HEK293 (cell line): Measurements from ENCODE around the gene OPTN.

ENCODE experiments used
- HOXA7 ChIP-seq: sonication (generic); formaldehyde crosslinking; IDR thresholded peaks from 2 replicates; pipeline ENCODE4 v1.8.1; 2022; ENCODE audit warnings: missing genetic modification reagents, borderline replicate concordance
- KLF1 ChIP-seq: fragments of 450-650 bp; formaldehyde crosslinking; IDR thresholded peaks from 2 replicates; pipeline ENCODE4 v1.5.1; 2016; ENCODE audit warnings: missing biosample characterization, missing genetic modification characterization
- KLF9 ChIP-seq: fragments of 450-650 bp; formaldehyde crosslinking; IDR thresholded peaks from 2 replicates; pipeline ENCODE4 v1.5.1; 2016; ENCODE audit warnings: missing biosample characterization, missing genetic modification characterization, low read depth
- MEIS1 ChIP-seq: sonication (generic); formaldehyde crosslinking; IDR thresholded peaks from 2 replicates; pipeline ENCODE4 v1.8.1; 2022; ENCODE audit warnings: missing genetic modification reagents, mild to moderate bottlenecking, borderline replicate concordance
- OSR2 ChIP-seq: fragments of 450-650 bp; formaldehyde crosslinking; IDR thresholded peaks from 2 replicates; pipeline ENCODE4 v1.5.1; 2016; ENCODE audit warnings: missing biosample characterization, missing genetic modification characterization
- PATZ1 ChIP-seq: fragments of 450-650 bp; formaldehyde crosslinking; IDR thresholded peaks from 2 replicates; pipeline ENCODE4 v1.5.1; 2016; ENCODE audit warnings: missing biosample characterization, missing genetic modification characterization
- PRDM6 ChIP-seq: fragments of 450-650 bp; formaldehyde crosslinking; IDR thresholded peaks from 2 replicates; pipeline ENCODE4 v1.5.1; 2017; ENCODE audit warnings: missing biosample characterization, missing genetic modification characterization
- SCRT1 ChIP-seq: fragments of 450-650 bp; formaldehyde crosslinking; IDR thresholded peaks from 2 replicates; pipeline ENCODE4 v1.5.1; 2016; ENCODE audit warnings: missing biosample characterization, missing genetic modification characterization, borderline replicate concordance
- YY2 ChIP-seq: fragments of 450-650 bp; formaldehyde crosslinking; IDR thresholded peaks from 2 replicates; pipeline ENCODE4 v1.5.1; 2016; ENCODE audit warnings: missing biosample characterization, missing genetic modification characterization
- ZBTB20 ChIP-seq: fragments of 450-650 bp; formaldehyde crosslinking; IDR thresholded peaks from 2 replicates; pipeline ENCODE4 v1.5.1; 2016; ENCODE audit warnings: missing biosample characterization, missing genetic modification characterization
- ZBTB21 ChIP-seq: fragments of 450-650 bp; formaldehyde crosslinking; IDR thresholded peaks from 2 replicates; pipeline ENCODE4 v1.5.1; 2017; ENCODE audit warnings: missing biosample characterization, missing genetic modification characterization
- ZBTB26 ChIP-seq: fragments of 450-650 bp; formaldehyde crosslinking; optimal IDR thresholded peaks from 2 replicates; pipeline ENCODE3; 2016; ENCODE audit warnings: missing biosample characterization, mild to moderate bottlenecking, missing genetic modification characterization
- ZBTB8A ChIP-seq: fragments of 450-650 bp; formaldehyde crosslinking; IDR thresholded peaks from 2 replicates; pipeline ENCODE4 v1.5.1; 2016; ENCODE audit warnings: missing biosample characterization, missing genetic modification characterization
- ZEB2 ChIP-seq: fragments of 450-650 bp; formaldehyde crosslinking; IDR thresholded peaks from 2 replicates; pipeline ENCODE4 v1.5.1; 2016; ENCODE audit warnings: missing biosample characterization, missing genetic modification characterization
- ZFP3 ChIP-seq: fragments of 450-650 bp; formaldehyde crosslinking; IDR thresholded peaks from 2 replicates; pipeline ENCODE4 v1.5.1; 2016; ENCODE audit warnings: low read depth, missing biosample characterization, missing genetic modification characterization
- ZNF10 ChIP-seq: fragments of 450-650 bp; formaldehyde crosslinking; IDR thresholded peaks from 2 replicates; pipeline ENCODE4 v1.5.1; 2017; ENCODE audit warnings: missing biosample characterization, missing genetic modification characterization
- ZNF112 ChIP-seq: fragments of 450-650 bp; formaldehyde crosslinking; IDR thresholded peaks from 2 replicates; pipeline ENCODE4 v1.5.0; 2017; ENCODE audit warnings: missing biosample characterization, missing genetic modification characterization
- ZNF121 ChIP-seq: fragments of 450-650 bp; formaldehyde crosslinking; IDR thresholded peaks from 2 replicates; pipeline ENCODE4 v1.5.1; 2016; ENCODE audit warnings: missing biosample characterization, missing genetic modification characterization
- ZNF184 ChIP-seq: fragments of 450-650 bp; IDR thresholded peaks from 2 replicates; pipeline ENCODE4 v1.5.1; 2018; ENCODE audit warnings: missing biosample characterization, mild to moderate bottlenecking, missing genetic modification characterization
- ZNF211 ChIP-seq: fragments of 450-650 bp; formaldehyde crosslinking; IDR thresholded peaks from 2 replicates; pipeline ENCODE4 v1.5.1; 2016; ENCODE audit warnings: low read depth, missing biosample characterization, missing genetic modification characterization
- ZNF23 ChIP-seq: fragments of 450-650 bp; formaldehyde crosslinking; IDR thresholded peaks from 2 replicates; pipeline ENCODE4 v1.5.1; 2016; ENCODE audit warnings: missing biosample characterization, missing genetic modification characterization, borderline replicate concordance
- ZNF423 ChIP-seq: fragments of 450-650 bp; formaldehyde crosslinking; IDR thresholded peaks from 2 replicates; pipeline ENCODE4 v1.5.1; 2016; ENCODE audit warnings: missing biosample characterization, missing genetic modification characterization
- ZNF473 ChIP-seq: fragments of 450-650 bp; formaldehyde crosslinking; IDR thresholded peaks from 2 replicates; pipeline ENCODE4 v1.5.1; 2017; ENCODE audit warnings: missing biosample characterization, missing genetic modification characterization
- ZNF544 ChIP-seq: fragments of 450-650 bp; formaldehyde crosslinking; IDR thresholded peaks from 2 replicates; pipeline ENCODE4 v1.5.0; 2017; ENCODE audit warnings: missing biosample characterization, missing genetic modification characterization
- ZNF561 ChIP-seq: fragments of 450-650 bp; IDR thresholded peaks from 2 replicates; pipeline ENCODE4 v1.5.1; 2018; ENCODE audit warnings: missing biosample characterization, missing genetic modification characterization, borderline replicate concordance
- ZNF596 ChIP-seq: fragments of 450-650 bp; IDR thresholded peaks from 2 replicates; pipeline ENCODE4 v1.5.0; 2018; ENCODE audit warnings: missing biosample characterization, mild to moderate bottlenecking, missing genetic modification characterization, moderate library complexity
- ZNF600 ChIP-seq: fragments of 450-650 bp; formaldehyde crosslinking; IDR thresholded peaks from 2 replicates; pipeline ENCODE4 v1.5.1; 2016; ENCODE audit warnings: missing biosample characterization, missing genetic modification characterization
- ZNF660 ChIP-seq: fragments of 450-650 bp; IDR thresholded peaks from 2 replicates; pipeline ENCODE4 v1.5.1; 2018; ENCODE audit warnings: missing biosample characterization, mild to moderate bottlenecking, missing genetic modification characterization
- ZNF664 ChIP-seq: fragments of 450-650 bp; formaldehyde crosslinking; IDR thresholded peaks from 2 replicates; pipeline ENCODE4 v1.5.1; 2016; ENCODE audit warnings: missing biosample characterization, missing genetic modification characterization
- ZNF707 ChIP-seq: fragments of 450-650 bp; formaldehyde crosslinking; IDR thresholded peaks from 2 replicates; pipeline ENCODE4 v1.5.1; 2016; ENCODE audit warnings: missing biosample characterization, missing genetic modification characterization
- ZNF776 ChIP-seq: fragments of 450-650 bp; formaldehyde crosslinking; IDR thresholded peaks from 2 replicates; pipeline ENCODE4 v1.5.0; 2017; ENCODE audit warnings: missing biosample characterization, missing genetic modification characterization, borderline replicate concordance
- ZNF777 ChIP-seq: fragments of 450-650 bp; formaldehyde crosslinking; IDR thresholded peaks from 2 replicates; pipeline ENCODE4 v1.5.1; 2017; ENCODE audit warnings: missing biosample characterization, missing genetic modification characterization, borderline replicate concordance
- ZNF792 ChIP-seq: fragments of 450-650 bp; formaldehyde crosslinking; IDR thresholded peaks from 2 replicates; pipeline ENCODE4 v1.5.1; 2016; ENCODE audit warnings: missing biosample characterization, missing genetic modification characterization
- ZSCAN16 ChIP-seq: fragments of 450-650 bp; formaldehyde crosslinking; IDR thresholded peaks from 2 replicates; pipeline ENCODE4 v1.5.1; 2016; ENCODE audit warnings: missing biosample characterization, missing genetic modification characterization
- ZSCAN23 ChIP-seq: fragments of 450-650 bp; formaldehyde crosslinking; IDR thresholded peaks from 2 replicates; pipeline ENCODE4 v1.5.1; 2016; ENCODE audit warnings: missing biosample characterization, missing genetic modification characterization
- ZSCAN5A ChIP-seq: fragments of 450-650 bp; formaldehyde crosslinking; IDR thresholded peaks from 2 replicates; pipeline ENCODE4 v1.5.1; 2016; ENCODE audit warnings: missing biosample characterization, missing genetic modification characterization

The OPTN gene

GRCh38 chr10:13160934-13161856, 61.2 kb downstream of the OPTN start, which contains the start of gene MCM10 (continued):
- TF ChIP-seq ZSCAN16 (tag by site-specific recombination) (0 out of 2 replicates have a peak, but pooled peaks have one; percentile 9), ZNF664 (no peak), ZNF184 (tag by site-specific recombination) (no peak), ZNF544 (no peak), HOXA7 (CRISPR knock-in tag) (no peak), ZNF596 (tag by site-specific recombination) (no peak), YY2 (tag by site-specific recombination) (no peak), ZNF121 (no peak), SCRT1 (tag by site-specific recombination) (no peak), ZBTB20 (tag by site-specific recombination) (peak; percentile 89), ZBTB26 (tag by site-specific recombination) (peak; percentile 97), ZSCAN23 (tag by site-specific recombination) (no peak), PATZ1 (peak; percentile 43; the same call in 1 of the 2 replicates), ZNF10 (tag by site-specific recombination) (peak; percentile 93), ZFP3 (tag by site-specific recombination) (no peak), ZNF423 (tag by site-specific recombination) (no peak), ZBTB21 (peak; percentile 98), OSR2 (tag by site-specific recombination) (no peak), ZNF23 (no peak), KLF1 (tag by site-specific recombination) (peak; percentile 66), KLF9 (tag by site-specific recombination) (peak; percentile 55; the same call in 1 of the 2 replicates), ZNF792 (tag by site-specific recombination) (no peak), ZNF561 (tag by site-specific recombination) (no peak; the same call in 1 of the 2 replicates), ZNF776 (tag by site-specific recombination) (no peak), ZNF660 (tag by site-specific recombination) (peak; percentile 57; the same call in 1 of the 2 replicates), ZSCAN5A (tag by site-specific recombination) (no peak), ZNF112 (tag by site-specific recombination) (no peak), ZNF777 (tag by site-specific recombination) (no peak), ZBTB8A (tag by site-specific recombination) (peak; percentile 86), ZNF707 (tag by site-specific recombination) (no peak), MEIS1 (CRISPR knock-in tag) (no peak), ZNF600 (no peak), PRDM6 (tag by site-specific recombination) (no peak), ZEB2 (tag by site-specific recombination) (peak; percentile 84), ZNF211 (tag by site-specific recombination) (no peak), ZNF473 (tag by site-specific recombination) (no peak)
